WI38 (cell line): ENCODE results near the gene GAS2.
A peak's percentile ranks its signal among the peaks of the same experiment; 100 is the strongest.

Source experiments
- H3K4me3 ChIP-seq: 2 replicates; pipeline ENCODE4 v1.5.1; 2011; ENCODE audit warnings: low read depth, mild to moderate bottlenecking, control low read depth, low read length
- CTCF ChIP-seq: IDR thresholded peaks from 2 replicates; pipeline ENCODE4 v1.5.1; 2012; ENCODE audit warnings: low read depth, mild to moderate bottlenecking, control low read depth, low read length

The GAS2 gene

GRCh38 chr11:22780952-22781593, 114.7 kb downstream of the GAS2 start:
- no peak overlapping the region for H3K4me3 ChIP-seq
- TF ChIP-seq CTCF, result no peak

- no peak overlapping the region for H3K4me3 ChIP-seq
- no peak for TF ChIP-seq CTCF
These were observed 118.8 kb downstream of the GAS2 start for GRCh38 chr11:22785251-22785650.

- H3K4me3 ChIP-seq, result no peak overlapping the region
- TF ChIP-seq CTCF, result no peak
These were observed 120.1 kb downstream of the GAS2 start for GRCh38 chr11:22786475-22786874.

GRCh38 chr11:22787055-22787454, 120.6 kb downstream of the GAS2 start:
- TF ChIP-seq CTCF, result no peak

GRCh38 chr11:22787551-22788162, 121.2 kb downstream of the GAS2 start:
- H3K4me3 ChIP-seq, result no peak overlapping the region

More at GRCh38 chr11:22787055-22787454, 120.6 kb downstream of the GAS2 start:
- H3K4me3 ChIP-seq, result no peak overlapping the region

GRCh38 chr11:22792497-22792896, 126.1 kb downstream of the GAS2 start:
- no peak overlapping the region for H3K4me3 ChIP-seq
- TF ChIP-seq CTCF, result no peak

More at GRCh38 chr11:22787551-22788162, 121.2 kb downstream of the GAS2 start:
- peak; percentile 53; the same call in 1 of the 2 replicates for TF ChIP-seq CTCF

- no peak for TF ChIP-seq CTCF
- H3K4me3 ChIP-seq, result no peak overlapping the region
These were observed 129.5 kb downstream of the GAS2 start for GRCh38 chr11:22795914-22796313.
